ENCODE measurements around the gene SRRM4.

SRRM4 gene

DNA sequence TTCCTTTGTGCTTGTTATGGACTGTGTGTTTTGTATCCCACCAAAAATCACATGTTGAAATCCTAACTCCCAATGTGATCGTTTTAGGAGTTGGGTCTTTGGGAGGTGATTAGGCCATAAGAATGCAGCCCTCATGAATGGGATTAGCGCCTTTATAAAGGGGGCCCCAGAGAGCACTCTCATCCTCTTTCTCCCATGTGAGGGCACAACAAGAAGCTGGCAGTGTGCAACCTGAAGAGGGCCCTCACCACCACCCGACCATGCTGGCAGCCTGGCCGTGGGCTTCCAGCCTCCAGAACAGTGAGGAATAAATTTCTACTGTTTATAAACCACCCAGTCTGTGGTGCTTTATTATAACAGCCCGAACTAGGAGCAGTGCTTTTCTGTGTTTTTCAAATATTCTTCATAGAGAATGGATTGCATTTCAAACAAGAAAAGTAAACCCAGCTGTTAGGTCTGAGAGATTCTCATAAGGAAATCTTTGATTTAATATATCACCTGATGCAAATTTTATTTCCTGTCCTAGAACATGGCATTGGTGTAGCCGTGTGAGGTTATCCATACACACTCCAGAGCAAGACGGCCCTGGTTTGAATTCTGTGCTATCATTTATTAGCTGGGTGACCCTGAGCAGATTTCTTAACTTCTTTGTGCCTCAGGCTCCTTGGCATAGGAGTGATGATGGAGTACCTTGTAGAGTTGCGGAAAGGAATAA, 225.2 kb downstream of the SRRM4 start:
- DNase-seq: no peak

DNA sequence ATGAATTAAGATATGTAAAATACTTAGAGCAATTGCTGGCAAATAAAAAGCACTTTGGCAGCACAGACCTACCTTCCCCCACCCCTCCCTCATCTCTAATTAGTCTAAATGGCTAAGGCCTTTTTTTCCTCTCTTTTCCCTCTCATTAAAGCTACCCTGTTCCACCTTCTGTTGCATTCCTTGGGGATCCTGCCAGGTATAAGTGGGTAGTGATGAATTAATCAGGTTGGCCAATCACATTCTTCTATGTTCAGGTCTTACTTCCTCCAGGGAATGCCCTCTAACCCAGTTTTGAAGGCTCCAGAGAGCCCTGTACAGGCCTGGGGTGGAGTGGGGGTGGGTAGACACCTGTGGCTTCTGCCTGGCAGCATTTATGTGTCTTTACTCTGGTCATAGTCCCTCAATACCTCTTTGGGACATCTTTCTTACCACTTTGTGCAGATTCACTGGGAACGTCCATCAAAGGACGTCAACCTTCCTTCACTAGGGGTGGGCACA, 225.8 kb downstream of the SRRM4 start:
- no peak for DNase-seq

DNA sequence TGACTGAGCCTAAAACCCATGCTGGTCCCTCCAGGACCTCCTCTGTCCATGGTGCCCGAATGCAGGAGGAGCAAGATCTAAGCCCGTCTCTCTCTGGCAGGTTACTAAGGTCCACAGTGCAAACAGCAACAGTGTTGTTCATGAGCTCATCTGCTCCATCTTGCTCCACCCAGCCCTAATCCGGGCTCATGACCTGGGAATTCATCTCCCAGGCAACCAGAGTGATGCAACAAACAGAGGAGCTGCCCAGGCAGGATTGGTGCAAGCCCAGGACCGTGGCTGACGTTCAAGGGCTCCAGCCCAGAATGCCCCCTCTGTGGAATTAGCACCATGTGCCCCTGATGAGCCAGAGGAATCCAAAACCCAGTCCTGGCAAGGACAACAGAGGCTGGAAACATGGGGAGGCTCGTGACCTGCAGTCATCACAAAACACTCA, 227.3 kb downstream of the SRRM4 start:
- DNase-seq: peak; percentile 8

DNA sequence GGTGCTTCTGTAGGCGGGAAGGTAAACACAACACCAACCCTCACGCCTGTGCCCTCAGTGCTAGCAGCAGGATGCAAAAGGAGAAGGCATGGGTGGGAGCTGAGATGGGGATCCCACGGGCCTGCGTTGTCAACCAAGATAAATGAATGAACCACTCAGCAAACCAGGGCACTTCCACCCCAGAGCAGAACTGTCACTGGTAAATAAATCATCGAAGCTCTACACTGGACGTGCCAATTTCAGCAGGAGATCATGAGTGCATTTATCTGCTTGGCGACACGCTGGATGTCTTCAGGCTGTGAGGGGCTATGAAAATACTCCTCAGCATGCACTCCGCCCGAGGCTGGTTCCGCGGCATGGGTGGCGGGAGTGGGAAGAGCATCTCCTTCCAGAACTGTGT, 230.5 kb downstream of the SRRM4 start:
- DNase-seq: no peak
